ENCODE results near the gene SEMA4B.

SEMA4B gene

GRCh38 chr15:90207252-90207651, 6.1 kb downstream of the SEMA4B start:
- no peak for DNase-seq

DNA sequence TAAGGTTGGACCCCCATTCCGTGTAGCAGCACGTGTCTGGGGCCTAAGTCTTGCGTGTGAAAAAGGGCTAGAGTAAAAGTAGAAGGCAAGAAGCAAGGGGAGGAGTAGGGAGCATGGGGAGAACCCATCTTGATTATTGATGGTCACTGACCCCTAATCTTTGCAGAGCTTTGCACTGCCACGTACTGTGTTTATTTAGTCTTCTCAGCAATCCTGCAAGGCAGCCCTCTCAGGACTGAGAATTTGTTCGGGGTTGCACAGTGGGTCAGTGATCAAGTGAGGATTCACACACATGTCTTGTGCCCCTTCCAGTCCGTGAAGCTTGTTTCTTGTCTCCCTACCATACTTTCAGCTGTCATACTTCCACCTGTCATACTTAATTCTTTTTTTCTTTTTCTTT, 7.2 kb downstream of the SEMA4B start:
- DNase-seq = no peak

GRCh38 chr15:90209591-90209990, 8.5 kb downstream of the SEMA4B start:
- no peak for DNase-seq

DNA sequence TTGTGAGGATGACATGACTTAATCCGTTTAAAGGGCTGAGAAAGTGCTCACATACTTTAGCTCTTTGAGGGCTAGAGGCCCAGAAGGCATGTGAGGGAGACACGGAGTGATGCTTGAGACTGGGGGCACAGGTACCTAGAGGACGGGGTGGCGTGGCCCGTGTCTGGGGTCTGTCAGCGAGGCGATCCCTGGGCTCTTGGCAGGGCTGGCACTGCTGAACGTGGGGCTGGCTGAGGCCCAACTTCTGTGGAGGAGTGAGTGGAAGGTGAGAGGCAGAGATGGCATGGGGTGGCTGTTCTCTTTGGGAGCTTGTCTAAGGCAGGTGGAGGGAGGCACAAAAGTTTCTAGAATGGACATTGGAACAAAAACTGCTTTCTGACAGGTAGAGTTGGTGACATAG, 9.5 kb downstream of the SEMA4B start:
- no peak for DNase-seq

DNA sequence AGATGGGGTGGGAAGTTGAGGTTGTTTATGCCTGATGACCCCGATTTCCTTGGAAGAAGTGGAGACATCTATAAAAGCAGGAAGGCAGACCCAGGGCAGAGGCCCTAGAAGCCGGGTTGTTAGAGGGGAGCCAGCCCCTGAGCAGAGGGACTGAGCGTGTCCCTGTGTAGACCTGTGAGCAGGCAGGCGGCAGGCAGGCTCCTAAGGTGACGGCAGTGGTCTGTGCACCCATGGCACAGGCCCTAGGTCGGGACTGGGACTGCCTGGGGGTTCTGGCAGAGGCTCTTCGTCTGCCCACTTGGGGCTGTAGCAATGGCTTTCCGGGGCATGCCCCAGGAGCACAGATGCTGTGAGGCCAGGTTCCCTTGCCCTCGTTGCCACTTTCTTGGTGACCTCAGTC, 9.9 kb downstream of the SEMA4B start:
- DNase-seq = no peak

DNA sequence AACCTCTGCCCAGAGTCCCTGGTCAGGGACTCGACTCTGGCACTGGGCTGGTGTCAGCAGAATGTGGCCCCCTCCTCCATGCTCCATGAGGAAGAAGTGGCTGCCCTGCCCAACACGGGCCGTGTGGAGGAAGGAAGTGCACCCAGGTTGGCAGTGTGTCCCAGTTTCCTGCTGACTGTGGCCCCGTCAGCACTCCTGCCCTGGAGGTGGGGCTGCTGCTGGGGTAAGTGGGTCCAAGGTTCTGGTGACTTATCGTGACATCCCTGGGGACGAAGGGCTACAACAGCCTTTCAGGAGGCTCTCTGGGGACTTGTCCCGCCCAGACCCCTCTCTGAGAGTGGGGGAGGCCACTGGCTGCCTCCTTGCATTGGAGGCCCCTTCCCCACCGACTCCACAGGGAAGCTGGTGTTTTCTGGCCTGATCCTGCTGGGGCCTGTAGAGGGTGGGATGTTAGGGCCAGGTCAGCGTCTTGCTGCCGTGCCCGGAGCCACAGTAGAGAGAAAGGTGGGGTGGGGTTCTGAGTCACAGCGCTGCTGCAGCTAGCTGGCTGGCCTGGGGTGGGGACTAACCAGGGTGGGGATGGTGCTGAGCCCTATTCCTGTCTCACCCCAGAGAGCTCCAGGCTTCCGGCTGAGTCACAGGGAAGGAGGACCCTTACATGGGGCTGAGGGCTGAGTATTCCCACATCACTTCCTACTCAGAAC, 10.5 kb downstream of the SEMA4B start:
- DNase-seq = no peak

GRCh38 chr15:90212221-90213098, 11.3 kb downstream of the SEMA4B start:
- DNase-seq = no peak

DNA sequence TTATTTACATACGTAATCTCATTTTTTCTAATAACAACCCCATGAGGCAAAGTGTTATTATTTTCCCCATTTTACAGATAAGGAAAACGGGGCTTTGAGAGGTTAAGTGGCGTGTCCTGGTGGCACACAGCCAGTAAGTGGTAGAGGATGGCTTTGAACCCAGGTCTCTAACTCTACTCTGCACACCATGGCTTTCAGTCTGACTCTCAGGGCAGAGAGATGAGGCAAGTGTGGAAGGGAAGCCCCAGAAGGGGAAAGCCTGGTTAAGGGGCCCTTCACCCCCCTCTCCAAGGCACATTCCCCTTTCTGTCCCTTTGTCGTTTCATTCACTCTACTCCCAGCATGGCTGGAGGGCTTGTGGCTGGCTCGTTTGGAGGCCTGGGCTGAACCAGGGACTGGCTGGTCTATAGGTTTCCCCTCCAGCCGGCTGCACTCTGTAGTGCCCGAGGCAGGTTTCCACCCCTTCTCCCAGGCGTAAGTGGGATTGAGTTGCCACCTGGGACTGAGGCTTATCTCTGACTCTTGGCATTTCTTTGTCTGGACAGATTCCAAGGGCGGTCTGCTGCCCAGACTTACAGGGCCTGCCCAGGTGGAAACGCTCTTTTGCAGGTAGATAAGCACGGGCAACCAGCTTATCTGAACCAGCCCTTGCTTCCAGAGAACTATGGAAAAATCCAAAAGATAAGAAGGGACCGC, 12.1 kb downstream of the SEMA4B start:
- no peak for DNase-seq

- DNase-seq = no peak
These were observed 12.7 kb downstream of the SEMA4B start for GRCh38 chr15:90213818-90214204.

DNA sequence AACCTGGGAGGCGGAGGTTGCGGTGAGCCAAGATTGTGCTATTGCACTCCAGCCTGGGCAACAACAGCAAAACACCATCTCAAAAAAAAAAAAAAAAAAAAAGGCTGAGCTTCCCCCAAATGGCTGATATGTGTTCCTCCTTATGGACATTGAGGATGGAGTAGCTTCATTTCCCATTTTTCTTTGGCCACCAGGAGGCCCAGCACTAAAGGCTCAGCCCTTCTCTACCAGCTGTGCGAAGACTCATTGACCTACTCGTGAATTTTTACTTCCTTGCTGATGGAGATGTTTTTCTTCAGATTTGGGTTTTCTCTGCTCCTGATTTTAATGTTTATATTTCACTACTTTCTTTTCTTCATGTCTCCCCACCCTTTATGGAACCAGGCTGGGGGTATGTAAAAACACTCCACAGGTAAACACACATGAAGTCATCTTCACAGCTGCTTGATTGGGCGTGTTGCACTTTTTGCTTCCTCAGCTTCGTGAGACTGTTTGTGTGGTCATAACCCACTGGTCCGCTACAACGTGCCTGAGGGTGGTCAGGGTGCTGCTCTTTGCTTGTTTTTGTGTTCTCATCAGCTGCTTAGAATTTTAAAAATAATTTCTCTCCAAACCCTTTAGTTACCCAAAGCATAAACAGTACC, 13.5 kb downstream of the SEMA4B start:
- DNase-seq = no peak

DNA sequence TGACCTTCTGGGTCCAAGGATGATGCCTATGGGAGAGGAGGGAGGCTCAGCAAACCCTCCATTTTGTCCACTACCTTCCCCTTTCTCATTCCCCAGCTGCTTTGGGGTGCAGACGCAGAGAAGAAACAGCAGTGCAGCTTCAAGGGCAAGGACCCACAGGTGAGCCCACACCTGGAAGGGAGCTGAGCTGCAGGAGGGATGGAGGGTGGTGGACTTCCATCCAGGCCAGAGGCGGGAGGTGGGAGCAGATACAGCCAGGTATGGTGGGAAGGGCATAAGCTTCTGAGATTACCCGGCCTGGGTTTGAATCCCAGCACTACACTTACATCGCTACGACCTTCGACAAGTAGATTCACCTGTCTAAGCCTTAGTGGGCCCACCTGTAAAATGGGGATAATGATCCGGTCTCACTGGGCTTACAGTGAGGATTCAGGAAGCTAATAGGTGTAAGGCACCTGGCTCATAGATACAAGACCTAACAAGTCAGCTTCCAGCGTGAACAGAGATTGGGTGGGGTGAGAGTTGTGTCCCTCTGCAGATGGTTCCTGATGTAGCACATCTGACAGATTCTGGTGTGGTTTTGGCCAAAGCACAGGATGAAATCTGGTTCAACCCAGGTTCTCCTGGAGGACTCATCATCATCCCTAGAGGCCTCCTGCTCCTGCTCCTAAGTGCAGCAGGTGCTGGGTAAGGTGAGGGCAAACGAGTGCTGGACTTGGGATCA, 16.7 kb downstream of the SEMA4B start:
- no peak for DNase-seq

- DNase-seq = peak; percentile 10 to 19
These were observed 18.5 kb downstream of the SEMA4B start for GRCh38 chr15:90219421-90220141.

DNA sequence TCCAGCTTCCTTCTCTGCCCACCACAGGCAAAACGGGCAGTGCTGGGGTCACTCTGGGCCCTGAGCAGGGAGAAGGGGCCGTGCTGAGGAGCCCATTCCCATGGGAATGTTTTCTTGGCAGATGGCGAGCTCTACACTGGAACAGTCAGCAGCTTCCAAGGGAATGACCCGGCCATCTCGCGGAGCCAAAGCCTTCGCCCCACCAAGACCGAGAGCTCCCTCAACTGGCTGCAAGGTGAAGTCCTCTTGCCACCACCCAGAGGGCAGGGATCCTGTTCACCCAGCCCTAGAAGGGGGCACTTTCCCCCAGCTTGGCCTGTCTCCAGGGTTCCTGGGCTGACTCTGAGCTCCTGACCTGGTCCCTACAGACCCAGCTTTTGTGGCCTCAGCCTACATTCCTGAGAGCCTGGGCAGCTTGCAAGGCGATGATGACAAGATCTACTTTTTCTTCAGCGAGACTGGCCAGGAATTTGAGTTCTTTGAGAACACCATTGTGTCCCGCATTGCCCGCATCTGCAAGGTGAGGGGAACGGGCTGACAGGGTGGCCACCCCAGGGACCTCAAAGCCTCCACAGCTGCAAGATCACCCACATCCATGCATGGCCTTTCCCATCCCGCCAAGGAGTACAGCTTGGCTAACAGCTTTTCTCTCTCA, 20.2 kb downstream of the SEMA4B start:
- DNase-seq = peak; percentile 67 to 75

DNA sequence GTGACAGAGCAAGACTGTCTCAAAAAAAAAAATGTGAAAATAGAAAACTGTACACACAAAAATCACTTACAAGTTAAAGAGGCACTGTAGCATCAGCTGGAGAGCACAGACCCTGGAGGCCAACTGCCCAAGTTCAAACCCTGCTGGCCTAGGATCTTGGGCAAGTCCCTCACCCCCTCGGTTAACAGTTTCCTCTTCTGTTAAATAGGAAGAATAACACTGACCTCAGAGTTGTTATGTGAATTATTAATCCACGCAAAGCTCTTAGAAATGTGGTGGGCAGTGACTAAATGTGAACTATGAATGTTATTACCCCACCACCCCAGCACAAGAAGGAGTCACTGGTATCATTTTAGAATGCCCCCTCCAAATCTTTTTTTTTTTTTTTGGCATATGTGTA, 21.4 kb downstream of the SEMA4B start:
- no peak for DNase-seq

- DNase-seq = no peak
These were observed 22.5 kb downstream of the SEMA4B start for GRCh38 chr15:90223441-90224165.

GRCh38 chr15:90225047-90225446, 23.9 kb downstream of the SEMA4B start:
- no peak for DNase-seq

DNA sequence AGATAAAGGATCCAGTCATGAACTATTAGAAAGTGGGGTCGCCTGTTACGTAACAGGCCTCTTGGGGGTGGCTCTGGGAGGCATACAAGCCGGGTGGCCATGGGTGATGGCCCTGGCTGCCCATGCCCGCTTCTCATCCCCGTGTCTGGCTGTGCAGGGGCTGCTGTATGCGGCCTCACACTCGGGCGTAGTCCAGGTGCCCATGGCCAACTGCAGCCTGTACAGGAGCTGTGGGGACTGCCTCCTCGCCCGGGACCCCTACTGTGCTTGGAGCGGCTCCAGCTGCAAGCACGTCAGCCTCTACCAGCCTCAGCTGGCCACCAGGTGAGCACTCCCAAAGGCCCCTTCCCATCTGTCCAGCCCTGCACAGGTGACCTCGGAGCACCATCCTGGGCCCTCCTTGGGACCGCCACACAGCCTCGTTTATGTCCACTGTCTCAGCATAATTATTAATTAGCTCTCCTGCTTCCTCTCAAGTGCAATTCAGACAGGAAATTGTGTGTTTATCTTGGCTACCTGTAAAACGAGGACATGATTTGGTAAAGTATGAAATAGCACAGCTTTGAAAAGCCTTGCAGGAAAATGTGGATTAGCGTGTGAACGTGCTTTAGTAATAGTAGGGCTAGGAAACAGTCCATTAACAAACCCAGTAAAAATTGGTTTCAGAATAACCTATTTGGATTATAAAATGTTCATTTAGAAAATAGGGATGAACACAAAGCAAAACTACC, 24.5 kb downstream of the SEMA4B start:
- no peak for DNase-seq

GRCh38 chr15:90227336-90227735, 26.2 kb downstream of the SEMA4B start:
- no peak for DNase-seq

- DNase-seq = no peak
These were observed 27.0 kb downstream of the SEMA4B start for GRCh38 chr15:90227816-90228772.
